Gastrocnemius medialis (tissue), 4 donors: Measurements from ENCODE around the gene TCF3. TPM values are rescaled to one million over a fixed set of nuclear protein-coding genes. Genes with fewer than 3 reads are reported as not detected.
"Not testable (repeated sequence)": the region's sequence is repeated elsewhere in the genome, so short reads cannot be mapped to it uniquely, and the experiment has no call there.

Source experiments
- ATAC-seq, 2 donors: fragments of 150-250 bp; one replicate each; pipeline ENCODE4 v1.9.1; 2016
- DNase-seq, 2 donors: peaks; one replicate each; pipeline ENCODE4 v3.0.0-alpha.2; 2019
- H3K27ac ChIP-seq, 4 donors: fragments of 200-600 bp; sonication (generic); 1 replicate in 1 of 4; 2 replicates in 3 of 4; pipeline ENCODE4 v1.5.1; 2016 to 2018; ENCODE audit warnings: mild to moderate bottlenecking in 2 of 4, moderate library complexity in 1 of 4
- H3K27me3 ChIP-seq, 3 donors: fragments of 200-600 bp; sonication (generic) in 2 of 3; 1 replicate in 1 of 3; 2 replicates in 2 of 3; pipeline versions ENCODE4 v1.5.1 to v1.6.0; 2016 to 2019; ENCODE audit warnings: mild to moderate bottlenecking in 1 of 3, moderate library complexity in 1 of 3
- H3K36me3 ChIP-seq, 2 donors: fragments of 200-600 bp; sonication (generic) in 1 of 2; one replicate each; pipeline ENCODE4 v1.5.1; 2017 to 2018
- H3K4me1 ChIP-seq, 2 donors: fragments of 200-600 bp; sonication (generic) in 1 of 2; one replicate each; pipeline ENCODE4 v1.5.1; 2016 to 2017; ENCODE audit warnings: mild to moderate bottlenecking in 2 of 2
- H3K4me3 ChIP-seq, 4 donors: fragments of 200-600 bp; sonication (generic) in 3 of 4; 1 replicate in 1 of 4; 2 replicates in 3 of 4; pipeline ENCODE4 v1.5.1; 2016 to 2019; ENCODE audit warnings: mild to moderate bottlenecking in 2 of 4
- H3K9me3 ChIP-seq, 3 donors: fragments of 200-600 bp; sonication (generic) in 2 of 3; 1 replicate in 1 of 3; 2 replicates in 2 of 3; pipeline ENCODE4 v1.5.1; 2016 to 2019
- POLR2A ChIP-seq, 2 donors: fragments of 450-650 bp; IDR thresholded peaks; one replicate each; pipeline ENCODE4 v1.6.1; 2017; ENCODE audit warnings: antibody characterized with exemption in 2 of 2, mild to moderate bottlenecking in 2 of 2, moderate library complexity in 2 of 2
- in situ Hi-C, 4 donors: fragments of 200-750 bp; cut with MboI; loops; one replicate each; pipeline versions ENCODE4 v1.15.0 to v1.8.0; 2017; ENCODE audit warnings: low sequenced_read_pairs in 4 of 4
- intact Hi-C: fragments of 100-400 bp; cut with DNase I; formaldehyde crosslinking; loops from one replicate; pipeline ENCODE4 v1.15.1; 2023; ENCODE audit warnings: low total_unique reads
- total RNA-seq, 4 donors: library from RNA; depleted of rRNA; stranded (reverse); fragments of >200 nt; gene quantifications; one replicate each; pipeline versions ENCODE4 v1.1.0 to v1.2.3, GENCODE V29; 2016
- TF ChIP-seq, protein P1 (sequence below), 5 experiments: fragments of 450-650 bp in 3 of 5; fragments of 200-600 bp in 2 of 5; sonication (generic) in 2 of 5; IDR thresholded peaks in 4 of 5; conservative IDR thresholded peaks in 1 of 5; 1 replicate in 4 of 5; 2 replicates in 1 of 5; pipeline ENCODE4 v1.5.1; 2016 to 2019; ENCODE audit warnings: antibody characterized with exemption in 5 of 5, mild to moderate bottlenecking in 3 of 5, moderate library complexity in 3 of 5

TCF3 gene
- total RNA-seq, 4 donors from 2014 or later: 22.0 to 58.6 (median 42.5) TPM

DNA sequence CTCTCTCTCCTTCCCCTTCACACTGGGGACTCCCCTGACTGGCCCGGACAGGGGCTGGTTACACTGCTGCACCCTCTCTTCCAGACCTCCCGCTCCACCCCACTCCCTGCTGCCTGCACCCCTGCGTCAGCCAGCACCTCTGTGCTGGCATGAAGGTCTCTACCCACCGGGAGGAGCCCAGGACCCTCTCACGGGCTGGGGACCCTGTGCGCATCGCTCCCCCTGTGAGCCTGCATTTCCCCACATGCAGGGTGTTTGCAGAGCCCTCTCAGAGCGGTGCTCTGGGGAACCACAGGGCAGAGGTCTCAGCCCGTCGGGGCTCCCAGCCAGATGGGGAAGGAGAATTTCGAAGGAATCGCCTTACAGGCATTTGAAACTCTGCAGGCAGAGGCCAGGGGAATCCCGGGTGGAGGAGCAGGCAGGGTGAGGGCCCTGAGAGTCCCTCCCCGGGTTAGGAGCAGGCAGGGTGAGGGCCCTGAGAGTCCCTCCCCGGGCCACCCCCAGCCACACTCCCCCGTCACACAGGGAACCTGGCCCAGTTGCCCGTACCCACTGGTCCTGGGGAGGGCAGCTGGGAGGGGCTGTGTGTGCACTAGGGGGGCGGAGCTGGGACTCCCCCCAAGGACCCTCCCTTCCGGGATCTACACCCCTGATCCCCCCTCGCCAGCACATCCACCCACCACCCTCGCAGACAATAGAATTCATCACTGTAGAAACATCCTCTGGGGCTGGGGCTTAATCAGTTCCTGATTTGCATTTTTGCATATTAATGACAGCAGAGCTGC, 16.3 kb upstream of the TCF3 start:
- Histone ChIP-seq H3K27ac (no peak overlapping the region), H3K4me3 (no peak overlapping the region), H3K9me3 (no peaks in the 10 kb centered on the region), H3K27me3 (peaks cover 62 to 69% (median 67%) of the 10 kb centered on the region in 3 donors), H3K4me1 (peaks cover 0 to 10% of the 10 kb centered on the region in 2 donors), H3K36me3 (no peaks in the 10 kb centered on the region)
- ATAC-seq: no peak
- intact Hi-C loops (no loop called here), in situ Hi-C loops (no loop called here)
- no peak for DNase-seq
- TF ChIP-seq, protein P1, sequence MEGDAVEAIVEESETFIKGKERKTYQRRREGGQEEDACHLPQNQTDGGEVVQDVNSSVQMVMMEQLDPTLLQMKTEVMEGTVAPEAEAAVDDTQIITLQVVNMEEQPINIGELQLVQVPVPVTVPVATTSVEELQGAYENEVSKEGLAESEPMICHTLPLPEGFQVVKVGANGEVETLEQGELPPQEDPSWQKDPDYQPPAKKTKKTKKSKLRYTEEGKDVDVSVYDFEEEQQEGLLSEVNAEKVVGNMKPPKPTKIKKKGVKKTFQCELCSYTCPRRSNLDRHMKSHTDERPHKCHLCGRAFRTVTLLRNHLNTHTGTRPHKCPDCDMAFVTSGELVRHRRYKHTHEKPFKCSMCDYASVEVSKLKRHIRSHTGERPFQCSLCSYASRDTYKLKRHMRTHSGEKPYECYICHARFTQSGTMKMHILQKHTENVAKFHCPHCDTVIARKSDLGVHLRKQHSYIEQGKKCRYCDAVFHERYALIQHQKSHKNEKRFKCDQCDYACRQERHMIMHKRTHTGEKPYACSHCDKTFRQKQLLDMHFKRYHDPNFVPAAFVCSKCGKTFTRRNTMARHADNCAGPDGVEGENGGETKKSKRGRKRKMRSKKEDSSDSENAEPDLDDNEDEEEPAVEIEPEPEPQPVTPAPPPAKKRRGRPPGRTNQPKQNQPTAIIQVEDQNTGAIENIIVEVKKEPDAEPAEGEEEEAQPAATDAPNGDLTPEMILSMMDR (IDR thresholded peaks at IDR 0.05 in 4 of 5, conservative IDR thresholded peaks at IDR 0.05 in 1 of 5): no peak
- no peak for TF ChIP-seq POLR2A (IDR thresholded peaks at IDR 0.05)

DNA sequence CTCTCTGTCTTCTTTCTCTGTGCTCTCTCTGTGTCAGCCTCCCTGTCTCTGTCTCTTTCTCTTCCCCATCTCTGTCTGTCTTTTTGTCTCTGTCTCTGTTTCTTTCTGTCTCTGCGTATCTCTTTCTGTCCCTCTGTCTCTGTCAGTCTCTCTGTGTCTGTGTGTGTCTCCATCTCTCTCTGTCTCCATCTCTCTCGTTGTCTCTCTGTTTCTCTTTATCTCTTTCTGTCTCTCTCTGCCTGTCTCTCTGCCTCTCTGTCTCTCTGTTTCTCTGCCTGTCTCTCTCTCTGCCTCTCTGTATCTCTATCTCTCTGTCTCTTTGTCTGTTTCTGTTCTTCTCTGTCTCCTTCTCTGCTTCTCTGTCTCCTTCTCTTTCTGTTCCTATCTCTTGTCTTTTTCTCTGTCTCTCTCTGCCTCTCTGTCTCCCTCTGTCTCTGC, 15.7 kb upstream of the TCF3 start:
- Histone ChIP-seq H3K4me1 (peaks cover 0 to 10% of the 10 kb centered on the region in 2 donors), H3K9me3 (no peaks in the 10 kb centered on the region), H3K27me3 (peaks cover 56 to 66% (median 62%) of the 10 kb centered on the region in 3 donors), H3K36me3 (no peaks in the 10 kb centered on the region), H3K27ac (no peak overlapping the region), H3K4me3 (no peak overlapping the region)
- TF ChIP-seq, protein P1 (IDR thresholded peaks at IDR 0.05 in 4 of 5, conservative IDR thresholded peaks at IDR 0.05 in 1 of 5): no peak
- no peak for TF ChIP-seq POLR2A (IDR thresholded peaks at IDR 0.05)
- in situ Hi-C loops (no loop called here), intact Hi-C loops (no loop called here)
- DNase-seq (no peak), ATAC-seq (no peak)

DNA sequence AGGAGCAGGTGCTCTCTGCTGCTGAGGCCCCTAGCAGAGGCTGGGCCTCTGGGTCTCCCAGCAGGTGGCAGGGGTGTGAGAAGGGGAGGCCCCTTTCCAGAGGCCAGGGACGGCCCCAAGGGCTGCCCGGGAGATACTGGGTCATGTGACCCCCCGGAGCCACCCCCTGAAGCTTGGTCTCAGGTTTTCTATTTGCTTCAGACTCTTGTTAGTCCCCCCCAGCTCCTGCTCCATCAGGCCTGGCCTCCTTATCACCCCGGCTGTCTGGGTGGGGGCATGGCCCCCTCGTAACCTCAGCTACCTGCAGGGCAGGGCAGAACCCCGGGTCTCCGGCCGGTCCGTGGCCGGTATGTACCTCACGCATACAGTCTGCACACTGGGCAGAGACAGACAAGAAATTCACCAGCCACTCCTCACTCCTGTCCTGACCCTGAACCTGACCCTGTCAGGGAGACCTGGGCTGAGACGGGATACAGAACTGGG, 13.2 kb upstream of the TCF3 start:
- TF ChIP-seq, protein P1 (IDR thresholded peaks at IDR 0.05 in 4 of 5, conservative IDR thresholded peaks at IDR 0.05 in 1 of 5): no peak
- TF ChIP-seq POLR2A (IDR thresholded peaks at IDR 0.05): no peak
- ATAC-seq (no peak), DNase-seq (no peak)
- Histone ChIP-seq H3K36me3 (no peaks in the 10 kb centered on the region), H3K4me3 (no peak overlapping the region), H3K4me1 (peaks cover 0 to 4% of the 10 kb centered on the region in 2 donors), H3K27me3 (peaks cover 36 to 42% (median 38%) of the 10 kb centered on the region in 3 donors), H3K27ac (no peak overlapping the region), H3K9me3 (no peaks in the 10 kb centered on the region)
- in situ Hi-C loops: no loop called here
- intact Hi-C loops: no loop called here

DNA sequence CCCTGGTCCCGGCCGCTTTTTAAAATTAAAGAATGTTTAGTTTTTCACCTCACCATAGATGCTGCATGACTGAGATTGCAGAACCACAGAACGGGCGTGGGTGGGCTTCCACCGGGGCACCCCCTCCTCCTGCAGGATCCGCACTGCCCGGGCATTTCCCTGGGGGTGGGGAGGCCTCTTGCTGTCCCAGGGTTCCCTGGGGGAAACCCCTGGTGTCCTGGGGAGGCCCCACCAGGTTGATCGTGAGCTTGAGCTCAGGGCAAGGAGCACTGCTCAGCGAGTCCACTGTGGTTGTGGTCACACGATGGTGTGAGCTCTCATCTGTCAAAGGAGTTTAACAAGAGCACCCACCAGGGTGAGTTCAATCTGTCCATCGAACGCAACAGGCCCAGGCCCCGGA, 11.4 kb upstream of the TCF3 start:
- Histone ChIP-seq H3K4me3 (no peak overlapping the region), H3K4me1 (peaks cover 0 to 4% of the 10 kb centered on the region in 2 donors), H3K27me3 (peaks cover 25 to 28% (median 26%) of the 10 kb centered on the region in 3 donors), H3K36me3 (no peaks in the 10 kb centered on the region), H3K9me3 (no peaks in the 10 kb centered on the region), H3K27ac (no peak overlapping the region)
- intact Hi-C loops (no loop called here), in situ Hi-C loops (no loop called here)
- TF ChIP-seq, protein P1 (IDR thresholded peaks at IDR 0.05 in 4 of 5, conservative IDR thresholded peaks at IDR 0.05 in 1 of 5): no peak
- TF ChIP-seq POLR2A (IDR thresholded peaks at IDR 0.05): no peak
- ATAC-seq (no peak), DNase-seq (no peak)

DNA sequence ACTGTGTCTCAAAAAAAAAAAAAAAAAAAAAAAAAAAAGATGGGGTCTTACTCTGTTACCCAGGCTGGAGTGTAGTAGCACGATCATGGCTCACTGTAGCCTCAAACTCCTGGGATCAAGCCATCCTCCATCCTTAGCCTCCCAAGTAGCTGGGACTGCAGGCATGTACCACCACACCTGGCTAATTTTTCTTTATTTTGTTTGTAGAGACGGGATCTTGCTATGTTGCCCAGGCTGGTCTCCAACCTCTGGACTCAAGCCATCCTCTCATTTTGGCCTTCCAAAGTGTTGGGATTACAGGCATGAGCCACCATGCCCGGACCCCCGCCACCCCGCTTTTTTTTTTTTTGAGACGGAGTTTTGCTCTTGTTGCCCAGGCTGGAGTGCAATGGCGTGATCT, 10.8 kb upstream of the TCF3 start:
- ATAC-seq: not testable (repeated sequence)

More for the DNA sequence above, 10.8 kb upstream of the TCF3 start:
- H3K36me3 ChIP-seq, H3K4me1 ChIP-seq, DNase-seq, in situ Hi-C loops, intact Hi-C loops, H3K4me3 ChIP-seq, H3K27ac ChIP-seq, H3K9me3 ChIP-seq: not testable (repeated sequence)
- peaks cover 19 to 21% (median 20%) of the 10 kb centered on the region in 3 donors for H3K27me3 ChIP-seq
